Measurements from ENCODE around the gene AQP12B.

Gene AQP12B

DNA sequence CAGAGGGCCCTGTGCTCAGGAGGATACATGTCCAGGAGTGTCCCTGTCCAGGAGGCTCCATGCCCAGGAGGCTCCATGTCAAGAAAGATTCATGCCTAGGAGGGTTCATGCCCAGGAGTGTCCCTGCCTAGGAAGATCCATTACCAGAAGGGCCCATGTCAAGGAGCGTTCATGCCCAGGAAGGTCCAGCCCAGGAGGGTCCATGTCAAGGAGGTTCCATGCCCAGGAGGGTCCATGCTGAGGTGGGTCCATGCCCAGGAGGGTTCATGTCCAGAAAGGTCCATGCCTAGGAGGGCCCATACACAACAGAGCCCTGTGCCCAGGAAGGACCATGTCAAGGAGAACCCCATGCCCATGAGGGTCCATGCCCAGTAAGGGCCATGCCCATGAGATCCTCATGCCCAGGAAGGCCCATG is 50.4 kb downstream of the AQP12B start:
- no peak for DNase-seq (ENCODE audit: low read depth)

DNA sequence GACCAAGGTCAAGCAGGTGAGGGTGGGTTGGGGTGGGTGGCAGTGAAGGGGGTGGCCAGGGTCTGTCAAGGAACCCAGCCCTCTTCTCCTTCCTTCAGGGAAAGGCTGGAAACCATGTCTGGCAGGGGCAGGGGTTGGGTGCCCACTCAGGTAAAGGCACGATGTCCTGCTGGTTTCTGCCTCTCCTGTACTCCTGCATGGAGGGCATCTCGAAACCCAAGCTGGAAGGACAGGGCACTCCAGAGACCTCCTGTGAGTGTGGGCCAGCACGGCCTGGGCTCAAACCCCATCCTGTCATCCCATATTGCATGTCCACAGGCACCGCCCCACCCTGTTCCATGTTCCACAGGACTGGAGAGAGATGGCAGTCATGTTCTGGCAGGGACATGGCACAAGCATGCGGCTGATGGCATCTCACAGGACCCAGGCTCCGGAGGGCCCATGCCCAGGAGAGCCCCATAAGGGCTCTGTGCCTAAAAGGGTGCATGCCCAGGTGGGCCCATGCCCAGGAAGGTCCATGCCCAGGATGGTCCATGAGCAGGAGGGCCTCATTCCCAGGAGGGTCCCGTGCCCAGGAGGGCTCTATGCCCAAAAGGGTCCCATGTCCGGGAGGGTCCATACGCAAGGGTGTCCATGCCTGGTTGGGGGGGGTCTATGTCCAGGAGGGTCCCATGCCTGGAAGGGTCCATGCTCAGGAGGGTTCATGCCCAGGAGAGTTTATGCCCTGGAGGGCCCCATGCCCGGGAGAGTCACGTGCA is 51.0 kb downstream of the AQP12B start:
- DNase-seq (ENCODE audit: low read depth): no peak

DNA sequence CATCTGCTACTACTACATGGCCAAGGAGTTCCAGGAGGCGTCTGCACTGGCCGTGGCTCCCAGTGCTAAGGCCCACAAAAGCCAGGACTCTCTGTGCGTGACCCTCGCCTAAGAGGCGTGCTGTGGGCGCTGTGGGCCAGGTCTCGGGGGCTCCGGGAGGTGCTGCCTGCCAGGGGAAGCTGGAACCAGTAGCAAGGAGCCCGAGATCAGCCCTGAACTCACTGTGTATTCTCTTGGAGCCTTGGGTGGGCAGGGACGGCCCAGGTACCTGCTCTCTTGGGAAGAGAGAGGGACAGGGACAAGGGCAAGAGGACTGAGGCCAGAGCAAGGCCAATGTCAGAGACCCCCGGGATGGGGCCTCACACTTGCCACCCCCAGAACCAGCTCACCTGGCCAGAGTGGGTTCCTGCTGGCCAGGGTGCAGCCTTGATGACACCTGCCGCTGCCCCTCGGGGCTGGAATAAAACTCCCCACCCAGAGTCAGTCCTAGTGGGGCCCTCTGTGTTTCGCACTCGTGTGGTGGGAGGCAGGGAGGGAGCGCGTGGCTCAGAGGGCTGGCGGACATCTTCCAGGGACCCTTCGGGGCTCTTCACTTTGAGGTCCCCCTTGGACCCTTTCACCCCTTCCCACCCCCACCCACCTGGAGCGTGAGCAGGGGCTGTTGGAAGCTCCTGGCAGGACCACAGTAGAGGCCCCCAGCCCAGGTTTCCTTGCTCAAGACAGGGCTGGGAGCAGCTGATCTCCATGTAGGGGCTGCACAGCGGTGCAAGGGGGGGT is 51.7 kb downstream of the AQP12B start:
- no peak for DNase-seq (ENCODE audit: low read depth)

DNA sequence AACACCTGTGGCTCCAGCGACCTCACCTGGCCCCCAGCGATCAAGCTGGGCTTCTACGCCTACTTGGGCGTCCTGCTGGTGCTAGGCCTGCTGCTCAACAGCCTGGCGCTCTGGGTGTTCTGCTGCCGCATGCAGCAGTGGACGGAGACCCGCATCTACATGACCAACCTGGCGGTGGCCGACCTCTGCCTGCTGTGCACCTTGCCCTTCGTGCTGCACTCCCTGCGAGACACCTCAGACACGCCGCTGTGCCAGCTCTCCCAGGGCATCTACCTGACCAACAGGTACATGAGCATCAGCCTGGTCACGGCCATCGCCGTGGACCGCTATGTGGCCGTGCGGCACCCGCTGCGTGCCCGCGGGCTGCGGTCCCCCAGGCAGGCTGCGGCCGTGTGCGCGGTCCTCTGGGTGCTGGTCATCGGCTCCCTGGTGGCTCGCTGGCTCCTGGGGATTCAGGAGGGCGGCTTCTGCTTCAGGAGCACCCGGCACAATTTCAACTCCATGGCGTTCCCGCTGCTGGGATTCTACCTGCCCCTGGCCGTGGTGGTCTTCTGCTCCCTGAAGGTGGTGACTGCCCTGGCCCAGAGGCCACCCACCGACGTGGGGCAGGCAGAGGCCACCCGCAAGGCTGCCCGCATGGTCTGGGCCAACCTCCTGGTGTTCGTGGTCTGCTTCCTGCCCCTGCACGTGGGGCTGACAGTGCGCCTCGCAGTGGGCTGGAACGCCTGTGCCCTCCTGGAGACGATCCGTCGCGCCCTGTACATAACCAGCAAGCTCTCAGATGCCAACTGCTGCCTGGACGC is 52.5 kb downstream of the AQP12B start:
- DNase-seq (ENCODE audit: low read depth): no peak

DNA sequence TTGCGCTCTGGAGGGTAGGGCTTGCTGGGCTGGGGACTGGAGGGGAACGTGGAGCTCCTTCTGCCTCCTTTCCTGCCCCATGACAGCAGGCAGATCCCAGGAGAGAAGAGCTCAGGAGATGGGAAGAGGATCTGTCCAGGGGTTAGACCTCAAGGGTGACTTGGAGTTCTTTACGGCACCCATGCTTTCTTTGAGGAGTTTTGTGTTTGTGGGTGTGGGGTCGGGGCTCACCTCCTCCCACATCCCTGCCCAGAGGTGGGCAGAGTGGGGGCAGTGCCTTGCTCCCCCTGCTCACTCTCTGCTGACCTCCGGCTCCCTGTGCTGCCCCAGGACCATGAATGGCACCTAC is 53.1 kb downstream of the AQP12B start:
- no peak for DNase-seq (ENCODE audit: low read depth)

DNA sequence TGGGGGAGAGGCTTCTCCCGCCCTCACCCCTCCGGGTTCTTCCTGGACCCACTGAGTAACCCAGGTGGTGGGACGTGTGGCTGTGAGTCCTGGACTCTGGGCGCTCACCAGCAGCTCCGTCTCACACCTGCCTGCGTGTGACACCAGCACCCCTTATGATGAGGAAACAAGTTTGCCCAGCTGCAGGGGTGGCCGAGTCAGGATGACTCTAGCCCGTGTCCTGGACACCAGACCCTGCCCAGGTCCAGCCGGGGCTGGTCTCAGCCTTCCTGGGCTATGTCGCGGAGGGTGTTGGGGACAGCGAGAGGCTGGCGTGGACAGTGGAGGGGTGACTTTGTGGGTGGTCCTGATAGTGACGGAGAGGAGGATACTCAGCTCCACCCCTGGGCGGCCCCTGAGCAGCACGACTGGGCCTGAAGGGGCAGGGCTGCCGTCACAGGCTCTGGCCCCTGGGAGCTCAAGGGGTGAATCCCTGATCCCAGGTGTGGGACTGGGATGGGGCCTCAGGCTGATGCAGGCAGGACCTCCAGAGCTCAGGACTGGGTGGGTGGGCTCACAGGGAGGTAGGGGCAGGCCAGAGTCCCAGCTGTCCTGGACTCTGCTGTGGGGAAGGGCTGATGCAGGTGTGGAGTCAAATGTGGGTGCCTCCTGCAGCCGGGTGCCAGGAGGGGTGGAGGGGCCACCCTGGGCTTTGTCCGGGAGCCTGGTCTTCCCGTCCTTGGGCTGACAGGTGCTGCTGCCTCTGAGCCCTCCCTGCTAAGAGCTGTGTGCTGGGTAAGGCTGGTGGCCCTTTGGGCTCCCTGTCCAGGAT is 53.7 kb downstream of the AQP12B start:
- no peak for DNase-seq (ENCODE audit: low read depth)

DNA sequence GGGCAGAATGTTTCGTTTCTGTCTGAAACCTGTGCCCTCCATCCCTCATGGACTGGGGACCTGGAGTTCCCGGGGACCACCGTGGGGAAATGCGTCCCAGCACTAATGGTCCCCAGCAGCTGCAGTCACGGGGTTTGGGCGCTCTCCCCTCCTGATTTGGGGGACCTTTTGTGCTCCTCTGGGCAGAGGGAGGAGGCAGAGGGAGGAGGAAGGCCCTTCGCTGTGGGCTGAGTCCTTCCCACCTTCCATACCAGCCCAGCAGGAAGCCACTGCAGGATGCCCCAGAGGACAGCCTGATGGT is 54.2 kb downstream of the AQP12B start:
- no peak for DNase-seq (ENCODE audit: low read depth)

DNA sequence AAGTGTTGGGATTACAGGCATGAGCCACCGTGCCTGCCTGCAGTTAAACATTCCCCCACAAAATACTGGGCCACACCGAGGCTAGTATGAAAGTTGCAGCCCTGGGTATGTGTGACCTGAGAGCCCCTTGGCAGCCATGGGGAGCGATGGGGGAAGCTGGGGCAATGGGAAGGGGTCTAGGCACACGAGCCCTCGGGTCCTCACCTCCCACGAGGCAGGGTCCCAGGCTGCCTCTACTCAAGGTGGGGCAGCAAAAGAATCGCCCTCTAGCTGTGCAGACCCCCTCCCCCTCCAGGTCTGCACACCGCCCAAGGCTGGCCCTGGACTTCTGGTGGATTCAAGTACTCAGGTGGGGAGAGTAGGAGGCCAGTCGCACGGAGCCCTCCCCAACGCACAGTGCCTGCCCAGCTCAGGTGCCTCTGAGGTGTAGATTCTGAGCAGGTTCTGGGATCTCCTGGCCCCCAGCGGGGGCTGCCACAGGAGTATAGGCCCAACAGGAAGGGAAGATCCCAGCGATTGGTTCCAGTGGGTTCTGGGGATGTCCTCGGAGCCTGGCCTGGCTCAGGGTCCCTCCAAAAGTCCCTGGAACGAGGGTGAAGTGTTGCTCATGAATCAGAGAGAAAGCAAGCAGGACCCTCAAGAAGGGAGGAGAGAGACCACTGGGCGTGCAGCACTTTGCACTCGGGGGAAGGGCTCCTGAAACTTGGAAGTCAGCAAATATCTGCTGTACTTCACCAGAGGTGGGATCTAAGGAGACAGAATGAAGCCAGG is 54.8 kb downstream of the AQP12B start:
- no peak for DNase-seq (ENCODE audit: low read depth)

DNA sequence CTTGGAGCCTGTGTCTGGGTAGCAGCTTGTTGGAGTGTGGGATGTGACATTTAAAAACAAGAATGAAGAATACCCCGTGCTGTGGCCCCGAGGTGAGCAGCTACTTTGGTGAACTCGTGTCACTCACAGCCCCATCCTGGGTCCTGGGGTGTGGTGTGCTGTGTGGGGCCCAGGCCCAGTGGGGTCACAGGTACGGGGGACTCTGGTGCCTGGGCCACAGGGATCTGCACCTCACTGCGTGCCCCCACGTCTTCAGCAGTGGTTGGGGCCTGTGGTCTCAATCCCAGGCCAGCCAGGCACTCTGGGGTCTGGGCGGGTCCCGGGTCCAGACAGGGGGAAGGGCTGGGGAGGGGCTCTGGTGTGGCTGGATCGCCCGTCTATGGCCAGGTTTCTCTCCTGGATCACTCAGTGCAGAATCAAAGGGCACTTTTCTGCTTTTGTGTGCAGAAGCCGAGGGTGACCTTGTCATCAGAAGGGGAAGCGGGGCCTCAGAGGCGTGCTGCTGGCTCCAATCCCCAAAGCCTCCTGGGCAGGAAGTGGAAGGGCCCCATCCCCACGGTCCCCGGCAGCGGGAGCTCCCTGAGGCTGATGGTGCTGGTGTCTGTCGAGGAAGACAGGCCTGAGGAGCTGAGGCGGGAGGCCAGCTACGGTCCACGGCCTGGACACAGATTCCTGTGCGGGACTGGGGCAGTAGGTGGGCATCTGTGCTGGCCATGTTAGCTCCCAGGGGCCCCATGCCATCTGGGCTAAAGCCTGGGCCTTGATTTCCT is 56.0 kb downstream of the AQP12B start:
- peak; percentile 18 for DNase-seq (ENCODE audit: low read depth)
